Sigmoid colon (tissue), 7 donors: ENCODE measurements around the gene SYNJ2. TPM values are rescaled to one million over a fixed set of nuclear protein-coding genes. Genes with fewer than 3 reads are reported as not detected.

Source experiments
- DNase-seq: peaks from one replicate; pipeline ENCODE4 v3.0.0-alpha.2; 2019
- H3K27ac ChIP-seq, 4 donors: fragments of 200-600 bp; sonication (generic); one replicate each; pipeline ENCODE4 v1.5.1; 2016 to 2019; ENCODE audit warnings: mild to moderate bottlenecking in 1 of 4
- H3K27me3 ChIP-seq, 3 donors: fragments of 200-600 bp; sonication (generic); one replicate each; pipeline ENCODE4 v1.5.1; 2019; ENCODE audit warnings: mild to moderate bottlenecking in 1 of 3
- H3K36me3 ChIP-seq, 4 donors: fragments of 200-600 bp; sonication (generic); one replicate each; pipeline ENCODE4 v1.5.1; 2016 to 2019
- H3K4me1 ChIP-seq, 4 donors: fragments of 200-600 bp; sonication (generic); one replicate each; pipeline ENCODE4 v1.5.1; 2017 to 2019
- H3K4me3 ChIP-seq, 4 donors: fragments of 200-600 bp; sonication (generic); one replicate each; pipeline ENCODE4 v1.5.1; 2017 to 2019; ENCODE audit warnings: mild to moderate bottlenecking in 2 of 4, moderate library complexity in 1 of 4
- H3K9me3 ChIP-seq, 4 donors: fragments of 200-600 bp in 3 of 4; sonication (generic) in 3 of 4; one replicate each; pipeline versions ENCODE4 v1.5.1 to v1.6.1; 2013 to 2019
- CTCF ChIP-seq, 4 experiments: fragments of 450-650 bp in 3 of 4; fragments of 200-600 bp in 1 of 4; IDR thresholded peaks; one replicate each; pipeline ENCODE4 v1.5.1; 2016 to 2019; ENCODE audit warnings: antibody characterized with exemption in 4 of 4, mild to moderate bottlenecking in 3 of 4, moderate library complexity in 2 of 4
- EP300 ChIP-seq, 4 donors: sonication (generic); formaldehyde crosslinking; IDR thresholded peaks; one replicate each; pipeline ENCODE4 v1.6.1; 2017; ENCODE audit warnings: antibody characterized with exemption in 4 of 4
- POLR2A ChIP-seq, 2 donors: fragments of 450-650 bp; IDR thresholded peaks; one replicate each; pipeline ENCODE4 v1.6.1; 2016; ENCODE audit warnings: antibody characterized with exemption in 2 of 2, mild to moderate bottlenecking in 2 of 2, moderate library complexity in 2 of 2
- POLR2AphosphoS5 ChIP-seq, 4 donors: sonication (generic); formaldehyde crosslinking; IDR thresholded peaks; one replicate each; pipeline ENCODE4 v1.6.1; 2017; ENCODE audit warnings: antibody characterized with exemption in 4 of 4
- WGBS, 2 donors: extraction: QIAGEN DNeasy Blood & Tissue Kit; methylation state at CpG; one replicate each; pipeline ENCODE4 v1.1.7; 2013; 5-methylcytosine and 5-hydroxymethylcytosine counted together
- intact Hi-C: fragments of 100-400 bp; cut with DNase I; formaldehyde crosslinking; loops from one replicate; pipeline ENCODE4 v1.15.1; 2023
- polyA plus RNA-seq, 3 donors: library from polyadenylated mRNA; stranded (reverse); fragments of 200-250 nt; gene quantifications; one replicate each; pipeline ENCODE4 v1.2.3, GENCODE V29; 2013
- total RNA-seq, 4 donors: library from RNA; depleted of rRNA; stranded (reverse); fragments of >200 nt; gene quantifications; one replicate each; pipeline ENCODE4 v1.1.0, GENCODE V29; 2016
- donor health status: healthy with polysubstance abuse.
- donor health status: Bipolar disorder and iron deficiency.
- donor health status: healthy.

The SYNJ2 gene
- total and polyA plus RNA-seq, 7 donors, result 8.7 to 22.9 (median 12.9) TPM

DNA sequence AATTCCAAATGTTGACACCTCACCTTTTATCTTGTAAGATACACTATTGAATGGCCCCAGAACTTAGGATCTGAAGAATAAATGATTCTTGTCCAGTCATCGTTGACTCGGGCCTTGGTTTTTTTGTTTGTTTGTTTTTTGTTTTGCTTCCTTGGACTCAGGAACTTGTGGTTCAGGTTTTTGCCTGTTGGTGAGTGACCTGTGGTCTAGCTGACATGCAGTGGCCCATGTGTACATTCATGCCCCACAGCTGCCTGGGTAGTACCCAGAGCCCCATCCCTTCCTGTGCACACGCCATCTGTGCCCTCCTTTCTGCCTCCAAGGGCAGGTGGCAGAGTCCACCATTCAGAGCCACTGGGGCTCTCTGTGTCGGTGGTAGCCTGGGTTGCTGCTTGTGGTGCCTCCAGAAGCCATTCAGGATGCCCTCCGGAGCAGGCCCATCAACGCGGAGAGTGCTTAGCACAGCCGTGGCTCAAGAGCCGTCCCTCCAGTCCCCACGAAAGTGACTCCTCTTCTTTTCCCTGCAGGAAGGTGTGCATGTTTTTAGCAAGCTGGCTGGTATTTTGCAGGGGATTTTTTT, 85.9 kb downstream of the SYNJ2 start:
- TF ChIP-seq POLR2A (IDR thresholded peaks at IDR 0.05), result no peak
- TF ChIP-seq POLR2AphosphoS5 (IDR thresholded peaks at IDR 0.05), result no peak
- TF ChIP-seq EP300 (IDR thresholded peaks at IDR 0.05), result no peak
- no peak for TF ChIP-seq CTCF (IDR thresholded peaks at IDR 0.05)
- Histone ChIP-seq H3K4me3 (no peak overlapping the region), H3K36me3 (peaks cover 0 to 73% (median 17%) of the 10 kb centered on the region in 4 donors), H3K27ac (no peak overlapping the region), H3K4me1 (peaks cover 0 to 3% (median 0%) of the 10 kb centered on the region in 4 donors), H3K9me3 (no peaks in the 10 kb centered on the region), H3K27me3 (no peaks in the 10 kb centered on the region)
- peak; percentile 28 for DNase-seq
- WGBS, 2 donors, result 81 to 94% methylated on average over 10 of the region's 10 CpGs
- intact Hi-C loops, result no loop called here

- peak; percentile 53 for DNase-seq
- Histone ChIP-seq H3K27ac (peak overlapping the region in 2 of 4 donors; percentile 7 to 55), H3K27me3 (no peaks in the 10 kb centered on the region), H3K36me3 (peaks cover 0 to 68% (median 17%) of the 10 kb centered on the region in 4 donors), H3K9me3 (no peaks in the 10 kb centered on the region), H3K4me1 (peaks cover 0 to 4% (median 0%) of the 10 kb centered on the region in 4 donors), H3K4me3 (no peak overlapping the region)
- intact Hi-C loops, result no loop called here
- TF ChIP-seq CTCF (IDR thresholded peaks at IDR 0.05), result no peak
- no peak for TF ChIP-seq POLR2AphosphoS5 (IDR thresholded peaks at IDR 0.05)
- no peak for TF ChIP-seq POLR2A (IDR thresholded peaks at IDR 0.05)
- TF ChIP-seq EP300 (IDR thresholded peaks at IDR 0.05), result no peak
- WGBS, 2 donors, result 68 to 82% methylated on average over 10 of the region's 10 CpGs
Observed at GRCh38 chr6:158068156-158068892, 86.7 kb downstream of the SYNJ2 start.

- Histone ChIP-seq H3K36me3 (peaks cover 0 to 62% (median 12%) of the 10 kb centered on the region in 4 donors), H3K4me3 (no peak overlapping the region), H3K4me1 (peaks cover 0 to 7% (median 0%) of the 10 kb centered on the region in 4 donors), H3K27me3 (no peaks in the 10 kb centered on the region), H3K27ac (peak overlapping the region in 3 of 4 donors; percentile 10 to 55 (median 21)), H3K9me3 (no peaks in the 10 kb centered on the region)
- WGBS, 2 donors, result 46 to 73% methylated on average over 14 of the region's 14 CpGs
- TF ChIP-seq POLR2AphosphoS5 (IDR thresholded peaks at IDR 0.05) (peak in 1 of 4 donors; percentile 13), CTCF (IDR thresholded peaks at IDR 0.05) (no peak)
- intact Hi-C loops, result no loop called here
- peak; percentile 61 for DNase-seq
Observed at GRCh38 chr6:158068893-158069799, 87.5 kb downstream of the SYNJ2 start.

DNA sequence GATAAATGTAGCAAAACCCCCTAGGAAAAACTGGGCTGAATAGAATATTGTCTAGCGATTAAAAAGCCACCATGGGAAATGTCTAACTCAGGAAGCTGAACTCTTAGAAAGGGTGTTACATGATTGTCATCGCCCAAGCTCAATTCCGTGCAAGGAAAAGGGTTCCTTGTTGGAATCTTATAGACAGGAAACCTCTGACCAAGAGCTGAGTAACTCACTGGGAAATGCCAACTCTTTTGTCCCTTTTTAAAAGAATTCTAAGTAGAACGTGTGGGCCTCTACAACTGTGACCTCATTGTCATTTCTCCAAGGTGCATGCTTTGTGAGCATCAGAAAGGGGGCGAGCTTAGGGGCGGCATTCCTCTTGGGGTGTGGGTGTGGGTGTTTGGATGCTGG, 88.1 kb downstream of the SYNJ2 start:
- 90% methylated on average over 6 of the region's 6 CpGs for WGBS, 2 donors
- Histone ChIP-seq H3K4me3 (no peak overlapping the region), H3K4me1 (peaks cover 0 to 7% (median 0%) of the 10 kb centered on the region in 4 donors), H3K27ac (peak overlapping the region in 2 of 4 donors; percentile 10 to 55), H3K27me3 (no peaks in the 10 kb centered on the region), H3K9me3 (no peaks in the 10 kb centered on the region), H3K36me3 (peaks cover 0 to 56% (median 8%) of the 10 kb centered on the region in 4 donors)
- no peak for DNase-seq
- intact Hi-C loops, result loop anchor here (5.0 kb wide), 2 partner anchors 247 to 312 kb away; partner anchors contain the start of gene SNX9
- TF ChIP-seq CTCF (IDR thresholded peaks at IDR 0.05), result no peak
- TF ChIP-seq POLR2AphosphoS5 (IDR thresholded peaks at IDR 0.05), result no peak
- TF ChIP-seq EP300 (IDR thresholded peaks at IDR 0.05), result no peak
- TF ChIP-seq POLR2A (IDR thresholded peaks at IDR 0.05), result no peak
